MCF 10A (cell line): ENCODE measurements around the gene CBX4. TPM values are rescaled to one million over a fixed set of nuclear protein-coding genes. Genes with fewer than 3 reads are reported as not detected.

Experiments
- BruUV-seq: library from RNA; stranded (reverse); fragments of 400-500 nt; replicated peaks from 2 replicates; lab custom pipeline; 2021; lab: Mats Ljungman, UMichigan
- CTCF ChIA-PET: fragments of 300-600 bp; sonication (Branson Sonifier 250); formaldehyde crosslinking; extraction: SDS; loops from one replicate; lab custom pipeline; 2021; ENCODE audit warnings: antibody characterized with exemption, inconsistent platforms; lab: Yijun Ruan, JAX
- POLR2A ChIA-PET: fragments of 300-600, 350-650 bp; sonication (Branson Sonifier 250); formaldehyde crosslinking; extraction: SDS; loops from one replicate; lab custom pipeline; 2020; ENCODE audit warnings: antibody characterized with exemption, inconsistent platforms; lab: Yijun Ruan, JAX
- DNase-seq: peaks from one replicate; pipeline ENCODE4 v3.0.0-alpha.2; 2018; ENCODE audit not compliant: unreplicated experiment
- H3K27ac Mint-ChIP-seq: one replicate; pipeline ENCODE4 v1.8.0; 2022; ENCODE audit warnings: mild to moderate bottlenecking, low read depth, mixed read lengths; ENCODE audit not compliant: unreplicated experiment
- H3K27me3 Mint-ChIP-seq: one replicate; pipeline ENCODE4 v1.8.0; 2022; ENCODE audit warnings: mixed read lengths; ENCODE audit not compliant: insufficient read depth, unreplicated experiment
- H3K36me3 Mint-ChIP-seq: one replicate; pipeline ENCODE4 v1.8.0; 2022; ENCODE audit warnings: mild to moderate bottlenecking, moderate library complexity, mixed read lengths; ENCODE audit not compliant: insufficient read depth, unreplicated experiment
- H3K4me1 Mint-ChIP-seq: one replicate; pipeline ENCODE4 v1.8.0; 2022; ENCODE audit warnings: mixed read lengths; ENCODE audit not compliant: insufficient read depth, unreplicated experiment
- H3K4me3 Mint-ChIP-seq: one replicate; pipeline ENCODE4 v1.8.0; 2022; ENCODE audit warnings: mild to moderate bottlenecking, moderate library complexity, mixed read lengths; ENCODE audit not compliant: unreplicated experiment
- H3K9me3 Mint-ChIP-seq: one replicate; pipeline ENCODE4 v1.8.0; 2022; ENCODE audit warnings: mixed read lengths; ENCODE audit not compliant: unreplicated experiment
- CTCF ChIP-seq: fragments of 200-600 bp; IDR thresholded peaks from one replicate; pipeline ENCODE4 v1.8.0; 2022; ENCODE audit warnings: antibody characterized with exemption, mild to moderate bottlenecking; ENCODE audit not compliant: unreplicated experiment
- intact Hi-C: fragments of 100-400 bp; cut with micrococcal nuclease; formaldehyde crosslinking; loops from 2 replicates; pipeline ENCODE4 v1.14.1; 2022
- total RNA-seq: library from RNA; stranded (reverse); gene quantifications from 2 replicates; pipeline ENCODE4 v1.2.3, GENCODE V29; 2022

The CBX4 gene
- total RNA-seq, 1 experiment from 2014 or later = 89.7 TPM

GRCh38 chr17:79813297-79814126 lies 25.7 kb downstream of the CBX4 start:
- H3K27me3 Mint-ChIP-seq = peaks cover 19% of the 10 kb centered on the region
- intact Hi-C loops = no loop called here
- peak overlapping the region; percentile 38 for H3K4me3 Mint-ChIP-seq
- peaks cover 12% of the 10 kb centered on the region for H3K4me1 Mint-ChIP-seq
- ChIA-PET POLR2A (no interaction called here), CTCF (no interaction called here)
- no peaks in the 10 kb centered on the region for H3K9me3 Mint-ChIP-seq
- H3K27ac Mint-ChIP-seq = no peak overlapping the region
- DNase-seq = no peak
- H3K36me3 Mint-ChIP-seq = peaks cover 6% of the 10 kb centered on the region
- no peak for TF ChIP-seq CTCF
- BruUV-seq = no TSS peak

GRCh38 chr17:79812353-79813258 lies 26.6 kb downstream of the CBX4 start:
- H3K9me3 Mint-ChIP-seq = no peaks in the 10 kb centered on the region
- TF ChIP-seq CTCF = no peak
- peak overlapping the region; percentile 52 for H3K4me3 Mint-ChIP-seq
- ChIA-PET POLR2A (interaction anchor here (0.8 kb wide), 1 partner anchor 22 kb away, joined by 3 read pairs; no protein-coding TSS in a partner anchor), CTCF (interaction anchor here (0.8 to 5.8 kb wide), 3 partner anchors 23 to 187 kb away, joined by 3 to 63 read pairs (median 34); no protein-coding TSS in a partner anchor)
- H3K27ac Mint-ChIP-seq = no peak overlapping the region
- intact Hi-C loops = no loop called here
- peaks cover 12% of the 10 kb centered on the region for H3K4me1 Mint-ChIP-seq
- H3K27me3 Mint-ChIP-seq = peaks cover 24% of the 10 kb centered on the region
- peaks cover 6% of the 10 kb centered on the region for H3K36me3 Mint-ChIP-seq
- no peak for DNase-seq
- no TSS peak for BruUV-seq

GRCh38 chr17:79811868-79812352 lies 27.3 kb downstream of the CBX4 start:
- intact Hi-C loops = loop anchor here (2.0 kb wide), 1 partner anchor 25 kb away; no protein-coding TSS in a partner anchor
- H3K27me3 Mint-ChIP-seq = peaks cover 30% of the 10 kb centered on the region
- peaks cover 6% of the 10 kb centered on the region for H3K36me3 Mint-ChIP-seq
- no peak for TF ChIP-seq CTCF
- H3K9me3 Mint-ChIP-seq = no peaks in the 10 kb centered on the region
- ChIA-PET CTCF (interaction anchor here (0.6 to 5.8 kb wide), 8 partner anchors 8 to 188 kb away, joined by 3 to 63 read pairs (median 6); no protein-coding TSS in a partner anchor), POLR2A (interaction anchor here (0.7 to 4.8 kb wide), 4 partner anchors 15 to 223 kb away, joined by 4 to 36 read pairs (median 4); partner anchors contain the start of genes CBX4 and CBX8)
- H3K4me1 Mint-ChIP-seq = peaks cover 12% of the 10 kb centered on the region
- no TSS peak for BruUV-seq
- no peak for DNase-seq
- no peak overlapping the region for H3K27ac Mint-ChIP-seq
- H3K4me3 Mint-ChIP-seq = peak overlapping the region; percentile 52
